BJ (cell line): Measurements from ENCODE around the gene TMEM141. TPM values are rescaled to one million over a fixed set of nuclear protein-coding genes. Genes with fewer than 3 reads are reported as not detected.
"Not testable (repeated sequence)": the region's sequence is repeated elsewhere in the genome, so short reads cannot be mapped to it uniquely, and the experiment has no call there.

Experiments used
- CTCF ChIA-PET: fragments of 350-600 bp; formaldehyde crosslinking; extraction: SDS; loops from one replicate; lab custom pipeline; 2021; ENCODE audit warnings: antibody characterized with exemption, inconsistent platforms; lab: Yijun Ruan, JAX
- POLR2A ChIA-PET: fragments of 300-600 bp; sonication (Branson Sonifier 250); formaldehyde crosslinking; extraction: SDS; loops from one replicate; lab custom pipeline; 2021; ENCODE audit warnings: antibody characterized with exemption; lab: Charles Lee
- DNase-seq: peaks from one replicate; pipeline ENCODE4 v3.0.0-alpha.2; 2011; ENCODE audit warnings: low read depth
- H3K27me3 ChIP-seq: 2 replicates; pipeline ENCODE4 v1.6.0; 2011; ENCODE audit warnings: low read length; ENCODE audit not compliant: control insufficient read depth, insufficient read depth
- H3K36me3 ChIP-seq: 2 replicates; pipeline ENCODE4 v1.5.1; 2011; ENCODE audit warnings: low read length; ENCODE audit not compliant: control insufficient read depth, insufficient read depth
- H3K4me3 ChIP-seq: 2 replicates; pipeline ENCODE4 v1.5.1; 2011; ENCODE audit warnings: low read depth, mild to moderate bottlenecking, control low read depth, low read length
- polyA plus RNA-seq: library from polyadenylated mRNA; depleted of rRNA; stranded (reverse); fragments of >200 nt; gene quantifications from 2 replicates; pipeline ENCODE4 v1.2.3, GENCODE V29; 2011
- TF ChIP-seq, protein P1 (sequence below): IDR thresholded peaks from 2 replicates; pipeline ENCODE4 v1.5.1; 2011; ENCODE audit warnings: low read depth, mild to moderate bottlenecking, control low read depth, inconsistent platforms, low read length, moderate library complexity; ENCODE audit not compliant: insufficient read depth

Gene TMEM141
- polyA plus RNA-seq, 1 experiment, result 51.5 TPM

DNA sequence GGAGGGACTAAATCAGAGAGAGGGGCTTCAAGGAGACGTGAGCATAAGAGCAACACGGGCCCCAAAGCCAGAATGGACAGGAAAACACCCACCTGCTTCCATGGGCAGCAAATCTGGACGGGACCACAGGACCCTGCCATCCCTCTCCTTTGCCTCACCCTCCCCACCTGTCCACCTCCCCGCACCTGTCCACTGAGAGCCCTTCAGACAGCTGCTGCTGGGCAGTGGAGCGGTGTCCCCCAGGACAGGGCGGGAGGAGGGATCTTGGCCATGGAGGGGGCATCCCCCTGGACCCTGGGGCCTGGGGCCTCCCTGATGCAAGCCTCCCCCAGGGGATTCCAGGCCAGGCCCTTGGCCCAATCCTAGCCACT lies 7.5 kb downstream of the TMEM141 start:
- TF ChIP-seq, protein P1, sequence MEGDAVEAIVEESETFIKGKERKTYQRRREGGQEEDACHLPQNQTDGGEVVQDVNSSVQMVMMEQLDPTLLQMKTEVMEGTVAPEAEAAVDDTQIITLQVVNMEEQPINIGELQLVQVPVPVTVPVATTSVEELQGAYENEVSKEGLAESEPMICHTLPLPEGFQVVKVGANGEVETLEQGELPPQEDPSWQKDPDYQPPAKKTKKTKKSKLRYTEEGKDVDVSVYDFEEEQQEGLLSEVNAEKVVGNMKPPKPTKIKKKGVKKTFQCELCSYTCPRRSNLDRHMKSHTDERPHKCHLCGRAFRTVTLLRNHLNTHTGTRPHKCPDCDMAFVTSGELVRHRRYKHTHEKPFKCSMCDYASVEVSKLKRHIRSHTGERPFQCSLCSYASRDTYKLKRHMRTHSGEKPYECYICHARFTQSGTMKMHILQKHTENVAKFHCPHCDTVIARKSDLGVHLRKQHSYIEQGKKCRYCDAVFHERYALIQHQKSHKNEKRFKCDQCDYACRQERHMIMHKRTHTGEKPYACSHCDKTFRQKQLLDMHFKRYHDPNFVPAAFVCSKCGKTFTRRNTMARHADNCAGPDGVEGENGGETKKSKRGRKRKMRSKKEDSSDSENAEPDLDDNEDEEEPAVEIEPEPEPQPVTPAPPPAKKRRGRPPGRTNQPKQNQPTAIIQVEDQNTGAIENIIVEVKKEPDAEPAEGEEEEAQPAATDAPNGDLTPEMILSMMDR, result no peak
- ChIA-PET CTCF (interaction anchor here (0.7 to 1.2 kb wide), 5 partner anchors 11 to 230 kb away, joined by 3 to 4 read pairs (median 3); partner anchors contain the start of gene AJM1), POLR2A (no interaction called here)
- no peak for DNase-seq
- H3K4me3 ChIP-seq, result no peak overlapping the region
- no peaks in the 10 kb centered on the region; the same call in 1 of the 2 replicates for H3K36me3 ChIP-seq
- H3K27me3 ChIP-seq, result peaks cover 25% of the 10 kb centered on the region

- POLR2A ChIA-PET, result no interaction called here
These were observed 8.1 kb downstream of the TMEM141 start for GRCh38 chr9:136799079-136799853.

GRCh38 chr9:136799854-136800657 lies 8.9 kb downstream of the TMEM141 start:
- peak overlapping the region; percentile 31 for H3K4me3 ChIP-seq
- peaks cover 25% of the 10 kb centered on the region for H3K27me3 ChIP-seq
- TF ChIP-seq, protein P1, result no peak
- ChIA-PET CTCF (interaction anchor here (1.3 to 1.4 kb wide), 3 partner anchors 8 to 42 kb away, joined by 4 to 8 read pairs (median 5); partner anchors contain the start of genes AJM1 and TMEM141), POLR2A (interaction anchor here (0.7 kb wide), 1 partner anchor 389 kb away, joined by 11 read pairs; no protein-coding TSS in a partner anchor)
- H3K36me3 ChIP-seq, result no peaks in the 10 kb centered on the region; the same call in 1 of the 2 replicates
- no peak for DNase-seq

More at GRCh38 chr9:136799079-136799853, 8.1 kb downstream of the TMEM141 start:
- TF ChIP-seq, protein P1, result no peak
- CTCF ChIA-PET, result interaction anchor here (0.7 to 1.4 kb wide), 5 partner anchors 8 to 230 kb away, joined by 3 to 5 read pairs (median 4); partner anchors contain the start of genes AJM1 and TMEM141
- Histone ChIP-seq H3K27me3 (peaks cover 25% of the 10 kb centered on the region), H3K36me3 (no peaks in the 10 kb centered on the region; the same call in 1 of the 2 replicates), H3K4me3 (no peak overlapping the region)
- DNase-seq, result no peak

GRCh38 chr9:136802321-136802720 lies 11.2 kb downstream of the TMEM141 start:
- TF ChIP-seq, protein P1, result no peak
- CTCF ChIA-PET, result interaction anchor here (1.1 to 1.4 kb wide), 2 partner anchors 10 to 227 kb away, joined by 3 to 4 read pairs; no protein-coding TSS in a partner anchor
- DNase-seq, result no peak
- POLR2A ChIA-PET, result no interaction called here
- no peak overlapping the region for H3K4me3 ChIP-seq
- H3K36me3 ChIP-seq, result no peaks in the 10 kb centered on the region; the same call in 1 of the 2 replicates
- peaks cover 19% of the 10 kb centered on the region for H3K27me3 ChIP-seq

GRCh38 chr9:136803009-136803550 lies 11.9 kb downstream of the TMEM141 start:
- POLR2A ChIA-PET, DNase-seq, H3K36me3 ChIP-seq, H3K4me3 ChIP-seq: not testable (repeated sequence)
- CTCF ChIA-PET, result interaction anchor here (0.6 to 1.1 kb wide), 2 partner anchors 39 to 226 kb away, joined by 3 to 4 read pairs; partner anchors contain the start of gene AJM1
- peaks cover 19% of the 10 kb centered on the region for H3K27me3 ChIP-seq
